Measurements from ENCODE around the gene HLA-A.

Gene HLA-A

GRCh38 chr6:29942275-29943052 lies at the start of gene HLA-A:
Gene HLA-A, plus strand, starts transcription at chr6:29942532. Its CDS starts 22 bp downstream, at chr6:29942554.
- ATAC-seq (replicated peaks; ENCODE audit: extremely low read depth, poor library complexity, severe bottlenecking) (peak; percentile 83), DNase-seq (ENCODE audit: low spot score in 2 of 2) (peak; percentile 86 to 94)
- H3K27ac Mint-ChIP-seq (ENCODE audit: low read depth) = peak within 1 kb of the TSS; percentile 100
- peaks cover 50% of the 10 kb centered on the region for H3K4me1 Mint-ChIP-seq
- H3K4me3 Mint-ChIP-seq = peak within 1 kb of the TSS; percentile 95
- H3K36me3 Mint-ChIP-seq (ENCODE audit: insufficient read depth) = peaks cover 62% of the 10 kb centered on the region
- H3K9me3 Mint-ChIP-seq = no peaks in the 10 kb centered on the region
- H3K27me3 Mint-ChIP-seq = no peaks in the 10 kb centered on the region

- Mint-ChIP-seq H3K36me3 (ENCODE audit: insufficient read depth) (peaks cover 19% of the 10 kb centered on the region), H3K4me1 (peaks cover 11% of the 10 kb centered on the region), H3K9me3 (no peaks in the 10 kb centered on the region), H3K4me3 (no peak overlapping the region), H3K27ac (ENCODE audit: low read depth) (no peak overlapping the region), H3K27me3 (no peaks in the 10 kb centered on the region)
- no peak for DNase-seq (ENCODE audit: low spot score in 2 of 2)
- ATAC-seq (replicated peaks; ENCODE audit: extremely low read depth, poor library complexity, severe bottlenecking) = no peak
Measured at GRCh38 chr6:29892696-29893095, 49.6 kb upstream of the HLA-A start.

GRCh38 chr6:29899281-29899680 lies 43.1 kb upstream of the HLA-A start:
- Mint-ChIP-seq H3K4me1 (no peaks in the 10 kb centered on the region), H3K4me3 (no peak overlapping the region)
- DNase-seq (ENCODE audit: low spot score in 2 of 2) = no peak

DNA sequence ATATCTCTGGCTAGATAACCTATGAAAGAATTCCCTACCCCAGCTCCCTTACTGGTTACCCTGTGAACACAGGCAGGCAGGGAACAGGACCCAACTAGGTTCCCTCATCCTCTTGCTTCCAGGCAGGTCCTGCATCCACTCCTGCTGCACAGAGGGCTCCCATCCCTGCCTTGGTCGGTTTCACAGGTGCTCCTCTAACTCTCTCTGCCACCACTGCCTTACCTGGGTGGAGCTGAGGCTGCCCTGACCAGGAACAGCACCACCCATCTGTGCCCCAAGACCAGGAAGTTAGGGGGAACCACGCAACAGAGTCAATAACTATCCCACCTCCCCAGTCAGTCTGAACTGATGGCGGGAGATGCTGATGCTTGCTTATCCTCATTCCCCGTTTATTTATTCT lies 37.0 kb upstream of the HLA-A start:
- H3K9me3 Mint-ChIP-seq = no peaks in the 10 kb centered on the region
- H3K4me1 Mint-ChIP-seq = peaks cover 9% of the 10 kb centered on the region
- DNase-seq (ENCODE audit: low spot score in 2 of 2) (no peak), ATAC-seq (replicated peaks; ENCODE audit: extremely low read depth, poor library complexity, severe bottlenecking) (no peak)
- no peak overlapping the region for H3K4me3 Mint-ChIP-seq
- H3K27me3 Mint-ChIP-seq = no peaks in the 10 kb centered on the region
- no peak overlapping the region for H3K27ac Mint-ChIP-seq (ENCODE audit: low read depth)
- H3K36me3 Mint-ChIP-seq (ENCODE audit: insufficient read depth) = peaks cover 5% of the 10 kb centered on the region

More at GRCh38 chr6:29899281-29899680, 43.1 kb upstream of the HLA-A start:
- peaks cover 6% of the 10 kb centered on the region for H3K36me3 Mint-ChIP-seq (ENCODE audit: insufficient read depth)
- no peak for ATAC-seq (replicated peaks; ENCODE audit: extremely low read depth, poor library complexity, severe bottlenecking)
- H3K27ac Mint-ChIP-seq (ENCODE audit: low read depth) = no peak overlapping the region
- no peaks in the 10 kb centered on the region for H3K27me3 Mint-ChIP-seq
- H3K9me3 Mint-ChIP-seq = no peaks in the 10 kb centered on the region

- Mint-ChIP-seq H3K27ac (ENCODE audit: low read depth) (no peak overlapping the region), H3K27me3 (no peaks in the 10 kb centered on the region), H3K36me3 (ENCODE audit: insufficient read depth) (peaks cover 2% of the 10 kb centered on the region), H3K4me1 (peaks cover 9% of the 10 kb centered on the region), H3K4me3 (no peak overlapping the region), H3K9me3 (no peaks in the 10 kb centered on the region)
- ATAC-seq (replicated peaks; ENCODE audit: extremely low read depth, poor library complexity, severe bottlenecking) (no peak), DNase-seq (ENCODE audit: low spot score in 2 of 2) (no peak)
Measured at GRCh38 chr6:29907637-29908340, 34.5 kb upstream of the HLA-A start.

GRCh38 chr6:29908341-29908662 lies 34.0 kb upstream of the HLA-A start:
- Mint-ChIP-seq H3K4me1 (peaks cover 9% of the 10 kb centered on the region), H3K9me3 (no peaks in the 10 kb centered on the region), H3K36me3 (ENCODE audit: insufficient read depth) (peaks cover 2% of the 10 kb centered on the region), H3K4me3 (no peak overlapping the region), H3K27ac (ENCODE audit: low read depth) (no peak overlapping the region), H3K27me3 (no peaks in the 10 kb centered on the region)
- DNase-seq (ENCODE audit: low spot score in 2 of 2) = no peak
- ATAC-seq (replicated peaks; ENCODE audit: extremely low read depth, poor library complexity, severe bottlenecking) = no peak

- no peak for DNase-seq (ENCODE audit: low spot score in 2 of 2)
- H3K4me1 Mint-ChIP-seq = peaks cover 9% of the 10 kb centered on the region
- H3K27ac Mint-ChIP-seq (ENCODE audit: low read depth) = no peak overlapping the region
- no peak overlapping the region for H3K4me3 Mint-ChIP-seq
- ATAC-seq (replicated peaks; ENCODE audit: extremely low read depth, poor library complexity, severe bottlenecking) = no peak
- H3K27me3 Mint-ChIP-seq = no peaks in the 10 kb centered on the region
- H3K9me3 Mint-ChIP-seq = no peaks in the 10 kb centered on the region
- H3K36me3 Mint-ChIP-seq (ENCODE audit: insufficient read depth) = peaks cover 2% of the 10 kb centered on the region
Measured at GRCh38 chr6:29908710-29909109, 33.6 kb upstream of the HLA-A start.

DNA sequence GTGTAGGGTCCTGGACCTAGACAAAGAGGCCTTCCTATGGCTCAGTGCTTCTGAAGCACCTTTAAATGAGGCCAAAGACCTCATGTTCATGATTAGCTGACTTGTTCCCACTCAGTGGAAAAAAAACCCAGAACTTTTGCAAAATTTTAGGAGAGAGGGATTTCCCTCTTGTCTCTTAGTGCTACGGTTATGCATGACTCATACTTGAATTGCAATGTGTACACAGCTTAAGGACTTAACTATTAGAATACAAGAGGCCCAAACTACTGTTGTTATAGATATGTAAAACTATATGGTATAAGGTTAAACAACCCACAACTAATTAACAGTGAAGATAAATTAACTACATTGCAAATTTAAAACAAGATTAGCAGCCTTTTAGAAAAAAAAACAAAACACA lies 32.3 kb upstream of the HLA-A start:
- ATAC-seq (replicated peaks; ENCODE audit: extremely low read depth, poor library complexity, severe bottlenecking) (no peak), DNase-seq (ENCODE audit: low spot score in 2 of 2) (no peak)
- Mint-ChIP-seq H3K9me3 (no peaks in the 10 kb centered on the region), H3K36me3 (ENCODE audit: insufficient read depth) (peaks cover 2% of the 10 kb centered on the region), H3K27ac (ENCODE audit: low read depth) (no peak overlapping the region), H3K4me1 (peaks cover 9% of the 10 kb centered on the region), H3K4me3 (no peak overlapping the region), H3K27me3 (no peaks in the 10 kb centered on the region)

DNA sequence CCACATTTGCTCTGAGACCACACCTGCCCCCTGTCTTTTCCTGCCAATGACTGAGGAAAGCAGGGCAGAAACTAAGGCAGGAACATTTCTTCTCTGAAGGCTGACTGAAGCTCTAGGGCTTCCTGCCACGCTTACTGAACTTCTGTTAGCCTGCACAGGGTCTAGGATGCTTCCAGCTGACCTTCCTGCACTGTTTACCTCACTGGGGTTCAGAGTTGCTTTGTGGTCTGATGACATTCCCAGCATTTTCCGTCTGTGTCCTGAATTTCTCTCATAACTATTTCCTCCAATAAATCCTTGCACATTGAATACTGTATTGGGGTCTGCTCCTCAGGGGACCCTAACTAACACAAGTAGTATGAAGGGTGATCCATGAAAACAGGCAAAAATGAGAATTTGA lies 29.5 kb upstream of the HLA-A start:
- peaks cover 2% of the 10 kb centered on the region for H3K27me3 Mint-ChIP-seq
- no peak for ATAC-seq (replicated peaks; ENCODE audit: extremely low read depth, poor library complexity, severe bottlenecking)
- no peaks in the 10 kb centered on the region for H3K36me3 Mint-ChIP-seq (ENCODE audit: insufficient read depth)
- no peak for DNase-seq (ENCODE audit: low spot score in 2 of 2)
- no peak overlapping the region for H3K27ac Mint-ChIP-seq (ENCODE audit: low read depth)
- no peaks in the 10 kb centered on the region for H3K9me3 Mint-ChIP-seq
- H3K4me1 Mint-ChIP-seq = no peaks in the 10 kb centered on the region
- no peak overlapping the region for H3K4me3 Mint-ChIP-seq

GRCh38 chr6:29916741-29917140 lies 25.6 kb upstream of the HLA-A start:
- ATAC-seq (replicated peaks; ENCODE audit: extremely low read depth, poor library complexity, severe bottlenecking) = no peak
- Mint-ChIP-seq H3K27ac (ENCODE audit: low read depth) (no peak overlapping the region), H3K9me3 (no peaks in the 10 kb centered on the region), H3K27me3 (peaks cover 14% of the 10 kb centered on the region), H3K4me3 (no peak overlapping the region), H3K36me3 (ENCODE audit: insufficient read depth) (no peaks in the 10 kb centered on the region), H3K4me1 (no peaks in the 10 kb centered on the region)
- DNase-seq (ENCODE audit: low spot score in 2 of 2) = no peak

DNA sequence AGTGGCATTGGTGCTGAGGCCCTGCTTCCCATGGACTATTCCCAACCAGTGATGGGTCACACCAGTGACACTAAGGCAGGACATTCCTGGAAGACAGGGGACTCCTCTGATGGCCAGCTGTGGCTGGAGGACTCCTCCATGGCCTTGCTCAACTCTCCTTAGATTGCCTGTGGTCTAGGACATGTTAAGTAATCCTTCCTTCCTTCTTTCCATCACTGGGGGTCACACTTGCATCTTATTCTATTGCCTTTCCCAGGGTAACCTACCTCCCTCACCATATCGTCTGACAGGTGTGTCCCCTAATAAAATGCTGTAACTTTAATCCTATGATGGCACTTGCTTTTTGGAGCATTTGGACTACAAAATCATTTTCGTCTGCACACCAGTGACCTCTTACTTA lies 24.5 kb upstream of the HLA-A start:
- DNase-seq (ENCODE audit: low spot score in 2 of 2) (no peak), ATAC-seq (replicated peaks; ENCODE audit: extremely low read depth, poor library complexity, severe bottlenecking) (no peak)
- H3K9me3 Mint-ChIP-seq = no peaks in the 10 kb centered on the region

DNA sequence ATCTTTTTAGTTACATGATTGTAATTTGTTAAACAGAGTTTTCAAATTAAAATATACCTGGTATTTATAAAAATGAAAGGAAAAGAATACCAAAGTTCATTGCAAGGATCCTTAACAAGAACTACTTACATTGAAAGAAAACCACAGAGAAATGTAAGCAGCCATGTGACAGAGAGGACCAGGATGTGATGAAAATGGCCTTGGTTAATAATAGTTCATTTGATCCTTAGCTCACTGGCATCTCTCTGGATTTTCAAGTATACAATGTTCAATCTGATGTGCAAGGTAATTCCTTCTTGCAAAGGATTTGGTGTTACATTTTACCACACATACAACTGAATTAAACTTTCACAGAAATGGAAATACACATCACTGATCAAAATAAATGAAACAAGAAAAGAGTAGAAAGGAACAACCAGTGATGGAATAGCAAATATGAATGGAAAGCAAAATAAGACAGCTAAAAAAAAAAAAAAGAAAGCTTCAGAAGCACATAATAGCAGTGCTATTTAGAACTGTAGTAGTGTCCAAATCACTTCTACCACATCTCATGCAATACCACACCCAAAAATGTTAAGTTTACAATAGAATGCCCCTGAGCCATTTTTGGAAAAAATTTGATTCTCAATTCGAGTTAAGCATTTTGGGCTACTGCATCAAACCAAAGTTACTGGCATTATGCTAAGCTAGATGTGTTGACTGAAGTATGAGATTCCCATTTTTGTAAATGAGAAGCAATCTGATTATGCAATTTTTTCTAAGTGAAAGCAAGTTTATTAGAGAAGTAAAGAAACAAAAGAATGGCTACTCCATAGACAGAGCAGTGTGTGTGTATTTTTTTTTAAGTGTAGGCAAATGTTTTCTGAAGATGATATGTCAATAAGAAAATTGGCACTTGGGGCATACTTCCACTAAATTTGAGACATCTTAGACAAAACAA lies 22.6 kb upstream of the HLA-A start:
- Mint-ChIP-seq H3K4me3 (no peak overlapping the region), H3K9me3 (no peaks in the 10 kb centered on the region), H3K36me3 (ENCODE audit: insufficient read depth) (no peaks in the 10 kb centered on the region), H3K27me3 (peaks cover 14% of the 10 kb centered on the region), H3K4me1 (peaks cover 3% of the 10 kb centered on the region), H3K27ac (ENCODE audit: low read depth) (no peak overlapping the region)
- DNase-seq (ENCODE audit: low spot score in 2 of 2) (no peak), ATAC-seq (replicated peaks; ENCODE audit: extremely low read depth, poor library complexity, severe bottlenecking) (no peak)

More for the DNA sequence above, 24.5 kb upstream of the HLA-A start:
- H3K4me1 Mint-ChIP-seq = no peaks in the 10 kb centered on the region
- no peak overlapping the region for H3K4me3 Mint-ChIP-seq
- no peak overlapping the region for H3K27ac Mint-ChIP-seq (ENCODE audit: low read depth)
- no peaks in the 10 kb centered on the region for H3K36me3 Mint-ChIP-seq (ENCODE audit: insufficient read depth)
- peaks cover 14% of the 10 kb centered on the region for H3K27me3 Mint-ChIP-seq

All from central memory CD8-positive, alpha-beta T cell (primary cell).